HFF-Myc (cell line): ENCODE data around the gene SERPINB2.

Source experiments
- DNase-seq: peaks from one replicate; pipeline ENCODE4 v3.0.0-alpha.2; 2011; ENCODE audit warnings: low read depth; ENCODE audit errors: extremely low read depth
- H3K4me3 ChIP-seq: replicated peaks from 2 replicates; pipeline ENCODE4 v1.5.1; 2011; ENCODE audit warnings: low read depth, mild to moderate bottlenecking, control low read depth, low read length
- TF ChIP-seq, protein P1 (sequence below): IDR thresholded peaks from 2 replicates; pipeline ENCODE4 v1.5.1; 2012; ENCODE audit warnings: mild to moderate bottlenecking, low read depth, low read length, control low read depth; ENCODE audit errors: missing control alignments

Gene SERPINB2

DNA sequence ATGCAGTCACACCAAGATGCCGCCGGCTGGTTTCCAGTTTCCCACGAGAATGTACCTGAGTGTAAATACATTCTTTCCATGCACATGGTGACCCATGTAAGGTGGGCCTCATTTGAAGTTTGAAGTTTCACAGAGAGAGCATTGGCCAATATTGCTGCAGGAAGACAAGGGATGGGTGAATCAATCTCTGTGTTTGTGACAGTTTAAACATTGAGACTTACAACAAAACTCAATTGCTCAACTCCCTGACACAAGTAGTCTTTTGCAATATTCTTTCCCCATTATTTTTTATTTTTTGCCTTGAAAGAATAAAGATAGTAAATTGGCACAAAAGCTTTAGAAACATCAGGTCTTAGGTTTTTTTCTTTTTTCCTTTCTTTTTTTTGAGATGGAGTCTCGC is 5.1 kb downstream of the SERPINB2 start:
- no peak for DNase-seq
- no peak overlapping the region for H3K4me3 ChIP-seq
- TF ChIP-seq, protein P1, sequence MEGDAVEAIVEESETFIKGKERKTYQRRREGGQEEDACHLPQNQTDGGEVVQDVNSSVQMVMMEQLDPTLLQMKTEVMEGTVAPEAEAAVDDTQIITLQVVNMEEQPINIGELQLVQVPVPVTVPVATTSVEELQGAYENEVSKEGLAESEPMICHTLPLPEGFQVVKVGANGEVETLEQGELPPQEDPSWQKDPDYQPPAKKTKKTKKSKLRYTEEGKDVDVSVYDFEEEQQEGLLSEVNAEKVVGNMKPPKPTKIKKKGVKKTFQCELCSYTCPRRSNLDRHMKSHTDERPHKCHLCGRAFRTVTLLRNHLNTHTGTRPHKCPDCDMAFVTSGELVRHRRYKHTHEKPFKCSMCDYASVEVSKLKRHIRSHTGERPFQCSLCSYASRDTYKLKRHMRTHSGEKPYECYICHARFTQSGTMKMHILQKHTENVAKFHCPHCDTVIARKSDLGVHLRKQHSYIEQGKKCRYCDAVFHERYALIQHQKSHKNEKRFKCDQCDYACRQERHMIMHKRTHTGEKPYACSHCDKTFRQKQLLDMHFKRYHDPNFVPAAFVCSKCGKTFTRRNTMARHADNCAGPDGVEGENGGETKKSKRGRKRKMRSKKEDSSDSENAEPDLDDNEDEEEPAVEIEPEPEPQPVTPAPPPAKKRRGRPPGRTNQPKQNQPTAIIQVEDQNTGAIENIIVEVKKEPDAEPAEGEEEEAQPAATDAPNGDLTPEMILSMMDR, result no peak

DNA sequence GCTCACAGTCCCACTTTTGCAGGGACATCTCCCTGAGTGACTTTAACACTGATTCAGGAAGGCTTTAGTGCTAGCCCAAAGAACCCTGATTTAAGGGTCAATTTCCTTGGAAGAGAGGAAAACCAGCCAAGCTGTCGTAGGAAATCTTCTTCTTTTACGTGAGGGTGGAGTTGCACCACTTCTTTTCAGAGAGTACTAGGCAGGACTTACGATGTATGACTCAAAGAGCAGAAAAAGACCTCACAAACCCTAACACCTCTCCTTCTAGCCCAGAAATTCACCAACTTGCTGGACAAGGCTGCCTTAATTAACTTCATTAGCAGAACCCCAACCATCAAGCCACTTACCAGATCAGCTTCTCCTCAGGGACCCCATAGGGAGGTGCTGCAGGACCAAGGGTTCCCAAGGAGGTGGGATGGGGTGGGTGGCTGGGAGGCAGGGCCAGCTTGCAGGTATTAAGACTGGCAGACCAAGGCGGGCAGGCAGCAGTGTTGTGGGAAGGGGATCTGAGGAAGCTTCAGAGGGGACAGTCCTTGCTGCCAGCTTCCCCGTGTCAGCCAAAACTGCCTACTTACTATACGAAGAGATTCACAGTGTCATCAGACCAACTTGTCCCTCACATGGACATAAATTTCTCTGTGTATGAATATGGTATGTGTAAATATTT is 6.7 kb downstream of the SERPINB2 start:
- TF ChIP-seq, protein P1, result no peak
- H3K4me3 ChIP-seq, result no peak overlapping the region
- DNase-seq, result no peak

DNA sequence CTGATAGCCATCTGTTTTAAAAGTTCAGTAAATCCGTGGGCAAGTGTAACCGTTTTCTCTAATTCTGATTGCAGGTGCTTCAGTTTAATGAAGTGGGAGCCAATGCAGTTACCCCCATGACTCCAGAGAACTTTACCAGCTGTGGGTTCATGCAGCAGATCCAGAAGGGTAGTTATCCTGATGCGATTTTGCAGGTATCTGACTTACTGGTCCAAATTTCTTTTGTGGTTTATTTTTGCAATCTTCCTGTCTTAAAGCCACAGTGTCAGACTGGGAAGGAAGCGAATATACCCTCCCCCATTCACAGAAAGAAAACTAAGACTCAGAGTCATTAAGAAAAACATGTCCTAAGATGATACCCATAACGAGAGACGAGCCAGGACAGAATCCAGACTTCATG is 7.7 kb downstream of the SERPINB2 start:
- no peak overlapping the region for H3K4me3 ChIP-seq
- TF ChIP-seq, protein P1, result no peak
- DNase-seq, result no peak

DNA sequence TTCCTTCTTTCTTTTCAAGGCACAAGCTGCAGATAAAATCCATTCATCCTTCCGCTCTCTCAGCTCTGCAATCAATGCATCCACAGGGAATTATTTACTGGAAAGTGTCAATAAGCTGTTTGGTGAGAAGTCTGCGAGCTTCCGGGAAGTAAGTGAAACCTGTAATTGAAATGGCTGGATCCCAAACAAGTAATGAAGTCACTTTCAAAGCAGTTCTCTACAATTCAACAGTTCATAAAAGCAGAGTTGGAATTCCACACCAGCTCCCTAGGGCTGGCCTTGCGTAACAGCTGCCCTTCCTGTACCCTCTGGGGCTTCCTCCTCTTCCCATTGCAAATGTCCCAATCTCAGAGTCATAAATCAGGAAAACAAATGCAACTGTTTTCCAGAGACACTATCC is 9.6 kb downstream of the SERPINB2 start:
- H3K4me3 ChIP-seq, result no peak overlapping the region
- TF ChIP-seq, protein P1, result no peak
- no peak for DNase-seq

DNA sequence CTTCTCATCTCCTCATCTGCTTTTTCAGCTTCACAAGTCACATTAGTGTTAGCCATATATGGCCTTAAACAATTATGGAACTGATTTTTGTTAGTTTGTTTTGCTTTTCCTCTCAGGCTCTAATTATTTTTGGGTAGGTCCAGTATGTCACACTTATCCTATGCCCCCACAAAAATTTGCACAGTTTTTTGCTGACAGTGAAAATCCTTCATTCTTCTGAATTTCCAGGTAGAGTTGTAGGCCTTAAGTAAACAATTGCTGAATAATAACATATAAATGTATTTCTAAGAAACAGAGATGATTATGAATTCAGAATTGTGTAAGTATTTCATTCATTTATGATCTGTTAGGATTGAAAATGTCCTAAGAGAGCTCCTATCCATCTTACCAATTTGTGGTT is 11.7 kb downstream of the SERPINB2 start:
- H3K4me3 ChIP-seq, result no peak overlapping the region
- TF ChIP-seq, protein P1, result no peak
- DNase-seq, result no peak

DNA sequence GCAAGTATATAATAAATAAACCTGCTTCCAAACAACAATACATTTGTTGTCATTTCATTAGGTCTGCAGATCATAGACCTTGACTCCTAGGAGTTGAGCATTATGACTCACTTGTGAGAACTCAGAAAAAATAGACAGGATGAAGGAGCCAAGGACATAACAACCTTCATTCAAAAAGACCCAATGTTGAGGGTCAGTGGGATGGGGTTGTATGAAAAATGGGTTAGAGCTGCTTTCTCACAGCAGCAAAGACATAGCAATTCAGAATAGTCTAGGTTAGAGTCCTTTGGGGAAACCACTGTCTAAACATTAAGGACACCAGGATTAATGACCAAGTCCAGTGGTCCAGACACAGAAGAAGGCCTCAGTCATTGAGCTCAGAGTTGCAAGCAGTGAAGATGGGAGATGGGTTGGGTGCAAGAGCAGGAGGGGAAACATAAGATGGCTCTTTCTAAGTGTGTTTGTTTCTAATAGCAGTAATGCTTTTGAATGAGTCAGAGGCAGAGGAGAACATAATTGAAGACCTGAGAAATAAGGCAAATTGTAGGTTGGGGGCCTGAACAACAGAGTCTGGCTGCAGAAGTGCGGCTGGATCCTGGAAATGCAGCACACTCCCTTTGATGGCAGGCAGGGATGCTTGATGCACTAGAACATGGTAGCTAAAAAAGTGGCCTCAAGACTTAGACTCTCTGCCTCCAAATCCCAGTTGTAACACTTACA is 16.5 kb downstream of the SERPINB2 start:
- TF ChIP-seq, protein P1, result no peak
- no peak overlapping the region for H3K4me3 ChIP-seq
- DNase-seq, result no peak

DNA sequence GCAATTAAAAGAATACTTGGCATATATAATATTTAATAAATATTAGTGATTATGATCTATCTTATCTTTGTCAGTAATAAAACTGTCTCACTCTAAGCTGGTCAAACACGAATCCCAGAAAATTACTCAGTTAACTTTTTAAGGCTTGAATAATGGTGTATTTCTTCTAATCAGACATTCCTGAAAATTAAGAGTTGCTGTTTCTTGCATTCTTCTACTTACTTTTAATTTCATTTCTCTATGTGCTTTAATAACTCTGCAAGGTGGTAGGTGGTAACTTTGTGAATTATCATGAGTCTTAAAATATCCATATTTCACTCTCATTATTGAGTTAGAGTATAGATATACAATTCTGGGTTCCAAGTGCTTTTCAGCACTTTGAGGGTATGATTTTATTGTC is 17.2 kb downstream of the SERPINB2 start:
- TF ChIP-seq, protein P1, result no peak
- DNase-seq, result no peak

More for the DNA sequence above, 17.2 kb downstream of the SERPINB2 start:
- H3K4me3 ChIP-seq, result no peak overlapping the region
